ENCODE results near the gene GRK5.

GRCh38 chr10:119278126-119278709 lies 70.8 kb downstream of the GRK5 start:
- TF ChIP-seq CTCF (IDR thresholded peaks at IDR 0.05; ENCODE audit: poor library complexity, severe bottlenecking) (no peak), MXI1 (conservative IDR thresholded peaks at IDR 0.05; ENCODE audit: poor library complexity, severe bottlenecking) (no peak)
